GM21737 (cell line): ENCODE measurements around the gene ZNF334.

ENCODE experiments used
- ATAC-seq: cut with Tn5 transposase; IDR thresholded peaks from one replicate; pipeline ENCODE4 v1.9.1; 2021; ENCODE audit warnings: mild to moderate bottlenecking, moderate library complexity; ENCODE audit not compliant: unreplicated experiment

Gene ZNF334

GRCh38 chr20:46512943-46513844 lies at the start of gene ZNF334:
ZNF334 (minus strand) TSS chr20:46513559; CDS start chr20:46512102, 1,457 bp downstream.
- no peak for ATAC-seq

DNA sequence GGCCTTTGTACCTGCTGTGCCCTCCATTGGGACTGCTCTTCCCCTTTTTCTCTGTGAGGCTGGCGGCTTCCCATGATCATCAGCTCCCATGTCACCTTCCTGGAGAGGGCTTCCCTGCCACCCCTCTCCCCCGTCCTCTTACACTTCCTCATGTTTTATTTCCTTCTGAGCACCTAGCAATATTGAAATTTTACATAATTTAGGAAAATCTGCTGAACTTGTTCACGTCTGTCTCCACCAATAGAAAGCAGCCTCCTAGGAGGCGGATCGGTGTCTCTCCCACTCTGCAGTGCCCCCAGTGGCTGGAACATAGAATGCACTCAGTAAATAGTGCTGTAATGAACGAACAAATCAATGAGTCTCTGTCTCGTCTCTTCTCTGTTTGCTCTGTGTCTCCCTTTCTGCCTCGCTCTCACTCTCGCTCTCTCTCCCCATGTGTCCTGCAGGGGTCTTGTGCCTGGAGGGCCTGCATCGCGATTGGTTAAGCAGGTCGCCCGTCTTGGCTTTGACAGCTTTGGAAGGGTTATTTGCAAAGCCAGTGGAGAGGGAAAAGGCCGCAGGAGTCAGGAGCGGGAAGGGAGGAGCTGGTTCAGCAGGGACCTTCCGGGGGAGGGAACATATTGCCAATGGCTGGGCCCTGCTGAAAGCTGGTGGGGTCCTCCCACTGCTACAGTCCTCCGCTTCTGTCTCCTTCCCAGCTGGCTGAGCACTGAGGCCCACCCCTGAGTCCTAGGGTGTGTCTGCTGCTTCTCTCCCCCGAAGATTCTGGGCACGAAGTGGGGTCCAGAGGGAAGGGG lies 49.2 kb upstream of the ZNF334 start:
- ATAC-seq, result no peak

GRCh38 chr20:46562009-46562372 lies 48.6 kb upstream of the ZNF334 start:
- no peak for ATAC-seq

GRCh38 chr20:46559685-46560440 lies 46.5 kb upstream of the ZNF334 start:
- ATAC-seq, result no peak

DNA sequence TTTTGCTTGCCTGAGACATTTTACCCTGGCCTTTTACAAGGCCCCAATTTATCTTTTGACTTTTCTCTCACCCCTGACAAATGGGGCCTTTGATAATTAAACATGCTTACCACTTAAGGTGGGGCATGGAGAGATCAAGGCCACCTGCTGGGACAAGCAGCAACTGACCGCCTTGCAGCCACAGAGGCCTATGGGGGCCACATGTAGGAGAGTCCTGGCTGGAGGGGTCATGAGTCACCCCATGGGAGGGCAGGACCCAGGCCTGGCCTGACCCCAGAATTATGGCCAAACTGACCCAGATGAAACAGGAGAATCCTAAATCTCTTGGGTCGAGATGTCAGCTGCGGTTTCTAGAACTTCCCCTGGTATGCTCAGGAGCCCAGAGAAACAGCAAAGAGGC lies 45.6 kb upstream of the ZNF334 start:
- ATAC-seq, result no peak

- no peak for ATAC-seq
Observed at GRCh38 chr20:46558511-46558959, 45.2 kb upstream of the ZNF334 start.

DNA sequence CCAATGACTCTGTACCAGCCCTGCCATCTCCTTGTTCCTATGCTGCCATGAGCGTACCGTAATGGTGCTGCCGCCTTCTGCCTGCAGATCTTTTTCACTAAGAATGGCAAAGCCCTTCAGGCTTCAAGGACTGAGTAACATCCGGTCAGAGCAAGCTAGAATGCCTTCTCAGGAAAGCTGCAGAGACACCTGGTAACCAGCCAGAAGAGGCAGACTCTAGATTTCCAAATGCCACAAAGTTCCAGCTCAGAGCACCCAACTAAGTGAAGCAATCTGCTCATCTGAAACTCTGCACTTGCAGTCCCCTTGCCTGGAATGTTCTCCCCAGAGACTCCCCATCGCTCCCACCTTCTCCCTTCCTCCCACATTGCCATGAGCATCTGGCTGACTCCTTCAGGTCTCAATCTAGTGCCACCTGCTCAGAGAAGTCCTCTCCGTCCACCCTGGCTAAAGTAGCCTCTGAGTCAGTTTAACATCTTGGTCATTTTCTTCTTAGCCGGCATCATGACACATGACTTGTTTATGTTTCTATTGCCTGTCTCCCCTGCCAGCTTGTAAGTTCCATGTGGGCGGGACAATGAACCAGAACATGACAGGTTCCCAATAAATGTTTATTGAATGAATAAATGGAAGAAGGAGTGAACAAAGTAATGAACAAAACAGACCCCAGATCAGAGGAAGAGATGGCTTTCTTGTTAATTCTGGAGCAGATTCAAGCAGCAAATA lies 44.0 kb upstream of the ZNF334 start:
- no peak for ATAC-seq

DNA sequence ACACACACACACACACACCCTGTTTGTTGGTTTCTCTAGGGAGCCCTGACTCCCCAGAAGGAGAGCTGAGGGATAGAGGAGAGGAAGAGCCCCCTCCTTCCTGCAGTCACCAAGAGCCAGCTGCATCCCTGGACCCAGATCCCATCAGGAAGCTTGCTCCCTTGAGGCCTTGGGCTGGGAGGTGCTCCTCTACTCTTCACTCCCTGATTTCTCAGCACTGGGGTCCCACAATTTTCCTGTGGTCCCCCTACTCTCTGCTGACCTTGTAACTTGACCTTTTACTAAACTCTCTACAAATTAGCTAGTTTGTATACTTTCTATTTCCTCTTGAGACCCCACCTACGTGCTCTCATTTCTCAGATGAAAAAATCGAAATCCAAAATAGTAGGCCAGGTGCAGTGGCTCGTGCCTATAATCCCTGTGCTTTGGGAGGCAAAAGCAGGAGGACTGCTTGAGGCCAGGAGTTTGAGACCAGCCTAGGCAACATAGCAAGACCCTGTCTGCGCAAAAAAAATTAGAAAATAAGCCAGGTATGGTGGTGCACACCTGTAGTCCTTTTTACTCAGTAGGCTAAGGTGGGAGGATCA lies 42.1 kb upstream of the ZNF334 start:
- no peak for ATAC-seq

DNA sequence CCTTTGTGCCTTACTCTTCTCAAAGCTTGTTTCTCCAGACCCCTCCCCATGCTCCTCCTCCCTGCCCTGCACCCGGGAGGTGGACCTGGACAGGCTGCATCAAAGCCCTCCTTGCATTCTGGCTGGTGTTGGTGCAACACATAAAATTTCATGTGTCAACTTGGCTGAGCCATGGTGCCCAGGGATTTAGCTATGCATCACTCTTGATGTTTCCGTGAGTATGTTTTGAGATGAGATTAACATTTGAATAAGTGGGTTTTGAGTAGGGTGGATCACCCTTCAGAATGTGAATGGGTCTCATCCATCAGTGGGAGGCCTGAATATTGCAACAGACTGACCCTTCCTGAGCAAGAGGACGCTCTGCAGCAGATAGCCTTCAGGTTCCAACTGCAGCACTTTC lies 41.5 kb upstream of the ZNF334 start:
- no peak for ATAC-seq

DNA sequence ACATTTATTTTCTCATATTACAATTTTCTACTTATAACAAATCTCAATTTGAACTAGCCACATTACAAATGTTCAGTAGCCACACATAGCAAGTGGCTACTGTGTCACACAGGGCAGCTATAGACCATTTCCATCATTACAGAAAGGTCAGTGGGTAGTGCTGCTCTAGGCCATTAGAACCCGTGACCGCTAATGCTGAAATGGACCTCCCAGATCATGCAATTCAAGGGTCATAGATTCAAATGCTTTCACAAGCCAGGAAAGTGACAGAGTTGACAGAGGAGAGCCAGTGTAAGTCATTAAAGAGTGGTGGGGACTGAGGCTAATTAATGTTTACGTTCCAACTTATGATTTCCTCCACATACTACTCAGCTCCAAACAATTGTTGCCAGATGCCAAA lies 40.6 kb upstream of the ZNF334 start:
- ATAC-seq, result no peak

GRCh38 chr20:46552460-46553420 lies 39.4 kb upstream of the ZNF334 start:
- ATAC-seq, result no peak

GRCh38 chr20:46551522-46552381 lies 38.4 kb upstream of the ZNF334 start:
- ATAC-seq, result no peak

DNA sequence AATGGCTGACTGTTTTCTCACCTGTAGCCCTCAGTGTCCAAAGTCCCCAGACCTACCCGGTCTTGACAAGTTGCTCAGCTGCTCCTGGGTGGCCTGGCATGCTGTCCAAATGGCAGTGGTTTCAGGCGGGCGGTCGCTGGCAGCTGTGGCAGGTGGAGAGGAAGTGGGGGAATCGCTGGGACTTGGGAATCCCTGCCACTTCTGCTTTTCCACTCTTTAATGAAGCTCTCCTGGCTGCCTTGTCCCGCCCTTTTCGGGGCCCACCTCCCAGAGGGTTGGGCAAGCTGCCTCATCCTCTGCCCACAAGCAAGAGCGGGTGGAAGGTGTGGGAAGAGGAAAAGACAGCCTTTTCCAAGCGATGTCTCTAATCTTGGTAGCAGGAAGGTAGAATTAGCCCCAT lies 37.1 kb upstream of the ZNF334 start, which contains the start of gene OCSTAMP:
TSS of gene OCSTAMP (minus strand) at position 194 of the 400 bp plus-strand sequence. CDS start at position 100, 94 bp downstream.
- ATAC-seq, result no peak

GRCh38 chr20:46549188-46549972 lies 36.0 kb upstream of the ZNF334 start:
- no peak for ATAC-seq

- ATAC-seq, result no peak
Observed at GRCh38 chr20:46548688-46549087, 35.3 kb upstream of the ZNF334 start.

DNA sequence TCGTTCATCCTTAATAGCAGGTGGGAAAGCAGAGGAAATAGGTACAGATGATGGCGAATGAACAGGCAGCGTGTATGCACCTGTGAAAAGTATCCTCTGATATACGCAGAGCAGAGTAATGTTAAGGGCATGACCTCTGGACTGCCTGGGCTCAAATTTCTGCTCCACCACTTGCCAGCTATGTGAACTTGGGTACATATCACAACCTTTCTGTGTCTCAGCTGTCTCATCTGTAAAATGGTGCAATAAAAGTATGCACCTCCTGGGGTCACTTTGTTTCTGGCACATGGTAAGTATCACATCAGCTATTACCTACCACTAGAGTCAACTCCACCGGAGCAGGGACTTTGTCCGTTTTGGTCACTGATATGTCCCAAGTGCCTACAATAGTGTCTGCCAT lies 34.6 kb upstream of the ZNF334 start:
- no peak for ATAC-seq

DNA sequence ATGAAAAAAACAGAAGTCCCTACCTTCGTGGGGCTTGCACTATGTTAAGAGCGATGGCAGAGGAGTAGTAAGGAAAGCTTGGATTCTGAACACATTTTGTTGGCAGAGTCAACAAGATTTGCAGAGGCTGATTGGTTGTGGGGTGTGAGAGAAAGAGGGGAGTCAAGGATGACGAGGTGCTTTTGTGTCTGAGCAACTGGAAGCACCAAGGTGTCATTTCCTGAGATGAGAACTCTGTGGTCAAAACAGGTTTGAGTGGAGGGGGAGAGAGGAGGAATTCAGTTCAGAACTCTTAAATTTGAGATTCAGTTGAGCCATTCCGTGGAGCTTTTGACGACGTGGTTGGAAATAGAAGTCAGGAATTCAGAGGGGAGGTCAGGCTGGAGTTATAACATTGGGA lies 33.6 kb upstream of the ZNF334 start:
- ATAC-seq, result no peak
